Duodenal mucosa (tissue), 2 donors: Measurements from ENCODE around the gene BIVM.

ENCODE experiments used
- H3K27ac ChIP-seq: one replicate; pipeline ENCODE4 v1.7.0; 2013; ENCODE audit warnings: low read depth, low read length
- H3K27me3 ChIP-seq, 2 donors: one replicate each; pipeline ENCODE4 v1.7.0; 2013; ENCODE audit warnings: low read length in 2 of 2, control low read depth in 1 of 2; ENCODE audit not compliant: insufficient read depth in 2 of 2, control insufficient read depth in 1 of 2
- H3K36me3 ChIP-seq, 2 donors: one replicate each; pipeline ENCODE4 v1.7.0; 2013; ENCODE audit warnings: low read length in 2 of 2, control low read depth in 1 of 2; ENCODE audit not compliant: insufficient read depth in 2 of 2, control insufficient read depth in 1 of 2
- H3K4me1 ChIP-seq, 2 donors: one replicate each; pipeline ENCODE4 v1.7.0; 2013; ENCODE audit warnings: low read length in 2 of 2, control low read depth in 1 of 2; ENCODE audit not compliant: insufficient read depth in 2 of 2, control insufficient read depth in 1 of 2
- H3K4me3 ChIP-seq, 2 donors: one replicate each; pipeline ENCODE4 v1.7.0; 2013; ENCODE audit warnings: low read length in 2 of 2, low read depth in 1 of 2
- H3K9ac ChIP-seq, 2 donors: one replicate each; pipeline ENCODE4 v1.7.0; 2013; ENCODE audit warnings: low read length in 2 of 2, low read depth in 1 of 2
- H3K9me3 ChIP-seq, 2 donors: one replicate each; pipeline ENCODE4 v1.7.0; 2013; ENCODE audit warnings: low read length in 2 of 2, control low read depth in 1 of 2; ENCODE audit not compliant: control insufficient read depth in 1 of 2

BIVM gene

GRCh38 chr13:102814793-102815192, 15.9 kb downstream of the BIVM start:
- H3K9ac ChIP-seq, result no peak overlapping the region
- no peak overlapping the region for H3K4me3 ChIP-seq
- peaks cover 0 to 14% of the 10 kb centered on the region in 2 donors for H3K36me3 ChIP-seq
- no peak overlapping the region for H3K27ac ChIP-seq
- no peaks in the 10 kb centered on the region for H3K9me3 ChIP-seq
- no peaks in the 10 kb centered on the region for H3K4me1 ChIP-seq
- no peaks in the 10 kb centered on the region for H3K27me3 ChIP-seq

- peaks cover 0 to 18% of the 10 kb centered on the region in 2 donors for H3K36me3 ChIP-seq
- no peak overlapping the region for H3K9ac ChIP-seq
- H3K27ac ChIP-seq, result no peak overlapping the region
- no peaks in the 10 kb centered on the region for H3K9me3 ChIP-seq
- no peaks in the 10 kb centered on the region for H3K27me3 ChIP-seq
- H3K4me1 ChIP-seq, result no peaks in the 10 kb centered on the region
- no peak overlapping the region for H3K4me3 ChIP-seq
Measured at GRCh38 chr13:102815788-102816187, 16.9 kb downstream of the BIVM start.

GRCh38 chr13:102816708-102817107, 17.8 kb downstream of the BIVM start:
- no peaks in the 10 kb centered on the region for H3K9me3 ChIP-seq
- H3K27ac ChIP-seq, result no peak overlapping the region
- H3K4me3 ChIP-seq, result no peak overlapping the region

GRCh38 chr13:102817241-102817640, 18.3 kb downstream of the BIVM start:
- no peaks in the 10 kb centered on the region for H3K27me3 ChIP-seq
- H3K4me3 ChIP-seq, result no peak overlapping the region
- H3K9me3 ChIP-seq, result no peaks in the 10 kb centered on the region
- H3K4me1 ChIP-seq, result no peaks in the 10 kb centered on the region
- H3K27ac ChIP-seq, result no peak overlapping the region
- H3K36me3 ChIP-seq, result peaks cover 7 to 26% of the 10 kb centered on the region in 2 donors
- H3K9ac ChIP-seq, result no peak overlapping the region

More at GRCh38 chr13:102816708-102817107, 17.8 kb downstream of the BIVM start:
- peaks cover 1 to 21% of the 10 kb centered on the region in 2 donors for H3K36me3 ChIP-seq
- no peaks in the 10 kb centered on the region for H3K4me1 ChIP-seq
- H3K27me3 ChIP-seq, result no peaks in the 10 kb centered on the region
- no peak overlapping the region for H3K9ac ChIP-seq

- no peak overlapping the region for H3K9ac ChIP-seq
- no peak overlapping the region for H3K4me3 ChIP-seq
- H3K4me1 ChIP-seq, result no peaks in the 10 kb centered on the region
- H3K27ac ChIP-seq, result no peak overlapping the region
- H3K27me3 ChIP-seq, result no peaks in the 10 kb centered on the region
- peaks cover 7 to 30% of the 10 kb centered on the region in 2 donors for H3K36me3 ChIP-seq
- H3K9me3 ChIP-seq, result no peaks in the 10 kb centered on the region
Measured at GRCh38 chr13:102817907-102818306, 19.0 kb downstream of the BIVM start.

GRCh38 chr13:102825400-102825799, 26.5 kb downstream of the BIVM start:
- Histone ChIP-seq H3K9me3 (no peaks in the 10 kb centered on the region), H3K27ac (no peak overlapping the region), H3K36me3 (peaks cover 7 to 40% of the 10 kb centered on the region in 2 donors), H3K4me1 (no peaks in the 10 kb centered on the region), H3K9ac (no peak overlapping the region), H3K27me3 (no peaks in the 10 kb centered on the region), H3K4me3 (no peak overlapping the region)

- H3K36me3 ChIP-seq, result peaks cover 7 to 35% of the 10 kb centered on the region in 2 donors
Measured at GRCh38 chr13:102825921-102826706, 27.2 kb downstream of the BIVM start.

GRCh38 chr13:102830646-102831045, 31.7 kb downstream of the BIVM start:
- Histone ChIP-seq H3K4me3 (no peak overlapping the region), H3K27me3 (no peaks in the 10 kb centered on the region), H3K36me3 (peaks cover 4 to 26% of the 10 kb centered on the region in 2 donors), H3K4me1 (no peaks in the 10 kb centered on the region), H3K9me3 (no peaks in the 10 kb centered on the region), H3K9ac (no peak overlapping the region), H3K27ac (no peak overlapping the region)

More at GRCh38 chr13:102825921-102826706, 27.2 kb downstream of the BIVM start:
- Histone ChIP-seq H3K4me1 (no peaks in the 10 kb centered on the region), H3K4me3 (no peak overlapping the region), H3K9ac (no peak overlapping the region), H3K27me3 (no peaks in the 10 kb centered on the region), H3K9me3 (no peaks in the 10 kb centered on the region), H3K27ac (no peak overlapping the region)

GRCh38 chr13:102836471-102836870, 37.6 kb downstream of the BIVM start:
- H3K36me3 ChIP-seq, result peaks cover 4 to 22% of the 10 kb centered on the region in 2 donors

GRCh38 chr13:102838273-102838672, 39.4 kb downstream of the BIVM start:
- peaks cover 4 to 22% of the 10 kb centered on the region in 2 donors for H3K36me3 ChIP-seq
- no peak overlapping the region for H3K9ac ChIP-seq
- no peaks in the 10 kb centered on the region for H3K27me3 ChIP-seq
- no peaks in the 10 kb centered on the region for H3K4me1 ChIP-seq
- H3K4me3 ChIP-seq, result no peak overlapping the region
- H3K27ac ChIP-seq, result no peak overlapping the region
- H3K9me3 ChIP-seq, result no peaks in the 10 kb centered on the region

More at GRCh38 chr13:102836471-102836870, 37.6 kb downstream of the BIVM start:
- H3K9me3 ChIP-seq, result no peaks in the 10 kb centered on the region
- H3K4me3 ChIP-seq, result no peak overlapping the region
- no peaks in the 10 kb centered on the region for H3K4me1 ChIP-seq
- H3K27me3 ChIP-seq, result no peaks in the 10 kb centered on the region
- H3K27ac ChIP-seq, result no peak overlapping the region
- no peak overlapping the region for H3K9ac ChIP-seq
